GM12873 (cell line): ENCODE results near the gene SLC7A14.

Experiments
- TF ChIP-seq, protein P1 (sequence below): IDR thresholded peaks from 2 replicates; pipeline ENCODE4 v1.5.1; 2012; ENCODE audit warnings: low read depth, mild to moderate bottlenecking, moderate library complexity, low read length, control low read depth; ENCODE audit not compliant: insufficient read depth; ENCODE audit errors: missing control alignments

Gene SLC7A14

DNA sequence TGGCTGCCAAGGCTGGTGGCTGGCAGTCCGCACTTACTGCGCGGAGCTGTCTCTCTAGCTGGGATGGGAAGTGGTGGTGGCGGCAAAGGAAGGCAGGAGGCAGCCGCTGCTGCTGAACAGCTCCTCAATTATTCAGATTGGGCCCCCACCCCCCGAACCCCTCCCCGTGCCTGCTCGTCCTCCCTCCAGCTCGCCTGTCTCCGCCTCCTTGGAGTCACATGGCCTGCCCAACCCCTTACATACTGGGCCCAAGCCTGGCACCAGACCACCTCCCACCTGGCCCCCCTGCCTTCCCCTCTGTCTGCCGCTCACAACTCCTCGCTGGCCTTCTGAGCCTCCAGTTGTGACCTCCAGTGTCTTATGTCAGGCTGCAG, at the start of gene SLC7A14:
Gene SLC7A14, minus strand, starts transcription at position 139 of the 374 bp plus-strand sequence. CDS start 59,139 bp downstream, outside the sequence.
- TF ChIP-seq, protein P1, sequence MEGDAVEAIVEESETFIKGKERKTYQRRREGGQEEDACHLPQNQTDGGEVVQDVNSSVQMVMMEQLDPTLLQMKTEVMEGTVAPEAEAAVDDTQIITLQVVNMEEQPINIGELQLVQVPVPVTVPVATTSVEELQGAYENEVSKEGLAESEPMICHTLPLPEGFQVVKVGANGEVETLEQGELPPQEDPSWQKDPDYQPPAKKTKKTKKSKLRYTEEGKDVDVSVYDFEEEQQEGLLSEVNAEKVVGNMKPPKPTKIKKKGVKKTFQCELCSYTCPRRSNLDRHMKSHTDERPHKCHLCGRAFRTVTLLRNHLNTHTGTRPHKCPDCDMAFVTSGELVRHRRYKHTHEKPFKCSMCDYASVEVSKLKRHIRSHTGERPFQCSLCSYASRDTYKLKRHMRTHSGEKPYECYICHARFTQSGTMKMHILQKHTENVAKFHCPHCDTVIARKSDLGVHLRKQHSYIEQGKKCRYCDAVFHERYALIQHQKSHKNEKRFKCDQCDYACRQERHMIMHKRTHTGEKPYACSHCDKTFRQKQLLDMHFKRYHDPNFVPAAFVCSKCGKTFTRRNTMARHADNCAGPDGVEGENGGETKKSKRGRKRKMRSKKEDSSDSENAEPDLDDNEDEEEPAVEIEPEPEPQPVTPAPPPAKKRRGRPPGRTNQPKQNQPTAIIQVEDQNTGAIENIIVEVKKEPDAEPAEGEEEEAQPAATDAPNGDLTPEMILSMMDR: no peak

GRCh38 chr3:170635385-170635735, 49.5 kb upstream of the SLC7A14 start:
- TF ChIP-seq, protein P1: no peak

GRCh38 chr3:170634663-170635384, 48.9 kb upstream of the SLC7A14 start:
- TF ChIP-seq, protein P1: no peak

DNA sequence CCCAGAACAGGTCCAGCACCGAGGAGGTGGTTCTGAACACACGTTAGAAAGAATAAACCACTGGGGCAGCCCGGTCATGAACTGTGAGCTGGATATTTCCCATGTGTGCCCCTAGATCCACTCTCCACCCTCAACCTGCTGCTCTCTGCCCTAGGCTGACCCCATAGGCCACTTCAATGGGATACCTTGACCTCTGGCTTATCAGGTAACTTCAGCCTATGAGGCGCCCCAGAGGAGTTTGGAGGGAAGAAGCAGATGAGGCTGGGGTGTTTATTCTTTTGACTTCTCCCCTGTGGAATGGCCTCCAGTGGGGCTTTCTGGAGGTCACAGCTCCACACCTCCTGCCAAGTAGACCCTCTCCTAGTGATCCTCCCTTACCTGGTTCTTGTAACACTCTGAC, 47.7 kb upstream of the SLC7A14 start:
- TF ChIP-seq, protein P1: no peak

DNA sequence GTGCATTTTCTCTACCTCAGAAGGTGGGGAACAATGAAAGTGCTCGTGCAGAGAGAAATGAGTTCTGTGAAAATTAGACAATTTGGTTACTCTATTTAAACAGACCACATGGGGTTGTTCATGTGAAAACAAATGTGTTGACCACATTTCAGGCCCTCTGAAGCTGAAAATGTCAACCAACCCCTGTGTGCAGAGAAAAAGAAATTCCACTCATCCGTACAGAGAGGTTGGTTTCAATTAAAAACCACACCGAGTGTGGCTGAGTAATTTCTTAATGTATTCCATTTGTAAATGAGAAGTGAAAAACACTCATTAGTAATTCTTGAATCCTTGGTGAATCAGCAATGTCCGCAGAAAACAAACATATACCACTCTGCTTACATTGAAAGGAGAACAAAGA, 46.9 kb upstream of the SLC7A14 start:
- TF ChIP-seq, protein P1: no peak

GRCh38 chr3:170631755-170632488, 46.0 kb upstream of the SLC7A14 start:
- TF ChIP-seq, protein P1: no peak

DNA sequence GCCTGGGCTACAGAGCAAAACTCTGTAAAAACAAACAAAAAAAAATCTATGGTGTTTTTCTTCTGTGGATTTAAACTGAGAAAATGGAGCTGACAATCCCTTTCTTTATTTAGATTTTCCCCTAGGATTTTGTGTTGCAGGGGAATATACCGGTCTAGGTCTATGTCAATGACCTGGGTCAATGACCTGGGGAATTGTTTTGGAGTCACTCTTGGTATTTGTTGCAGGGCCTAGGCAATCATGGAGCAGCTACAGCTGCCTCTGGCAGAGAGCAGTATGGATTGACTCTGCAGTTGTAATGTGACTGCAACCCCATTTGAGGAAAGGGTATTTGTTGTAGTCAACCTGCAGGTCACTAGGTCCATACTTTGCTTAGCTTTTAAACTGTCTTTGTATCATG, 37.6 kb upstream of the SLC7A14 start:
- TF ChIP-seq, protein P1: no peak
